HG03103 (cell line): ENCODE measurements around the gene CHMP3.
"Not testable (repeated sequence)": the region's sequence is repeated elsewhere in the genome, so short reads cannot be mapped to it uniquely, and the experiment has no call there.

ENCODE experiments used
- ATAC-seq: cut with Tn5 transposase; IDR thresholded peaks from one replicate; pipeline ENCODE4 v1.9.1; 2021; ENCODE audit warnings: low read depth; ENCODE audit not compliant: unreplicated experiment

CHMP3 gene

DNA sequence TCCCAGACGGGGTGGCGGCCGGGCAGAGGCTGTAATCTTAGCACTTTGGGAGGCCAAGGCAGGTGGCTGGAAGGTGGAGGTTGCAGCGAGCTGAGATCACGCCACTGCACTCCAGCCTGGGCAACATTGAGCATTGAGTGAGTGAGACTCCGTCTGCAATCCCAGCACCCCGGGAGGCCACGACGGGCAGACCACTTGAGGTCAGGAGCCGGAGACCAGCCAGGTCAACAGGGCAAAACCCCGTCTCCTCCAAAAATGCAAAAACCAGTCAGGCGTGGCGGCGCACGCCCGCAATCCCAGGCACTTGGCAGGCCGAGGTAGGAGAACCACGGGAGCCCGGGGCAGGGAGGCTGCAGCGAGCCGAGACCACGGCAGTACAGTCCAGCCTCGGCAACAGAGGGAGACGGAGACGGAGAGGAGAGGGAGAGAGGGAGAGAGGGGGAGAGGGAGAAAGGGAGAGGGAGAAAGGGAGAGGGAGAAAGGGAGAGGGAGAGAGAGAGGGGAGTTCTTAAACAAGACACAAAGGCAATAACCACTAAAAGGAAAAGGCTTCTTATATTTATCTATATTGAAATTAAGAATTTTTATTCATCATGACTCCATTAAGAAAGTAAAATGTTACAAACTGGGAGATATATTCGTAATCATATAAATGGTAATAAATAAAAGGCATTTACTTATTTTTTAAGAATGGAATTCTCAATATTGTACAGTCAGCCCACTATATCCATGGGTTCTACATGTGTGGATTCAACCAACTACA is 13.1 kb downstream of the CHMP3 start:
- not testable (repeated sequence) for ATAC-seq

DNA sequence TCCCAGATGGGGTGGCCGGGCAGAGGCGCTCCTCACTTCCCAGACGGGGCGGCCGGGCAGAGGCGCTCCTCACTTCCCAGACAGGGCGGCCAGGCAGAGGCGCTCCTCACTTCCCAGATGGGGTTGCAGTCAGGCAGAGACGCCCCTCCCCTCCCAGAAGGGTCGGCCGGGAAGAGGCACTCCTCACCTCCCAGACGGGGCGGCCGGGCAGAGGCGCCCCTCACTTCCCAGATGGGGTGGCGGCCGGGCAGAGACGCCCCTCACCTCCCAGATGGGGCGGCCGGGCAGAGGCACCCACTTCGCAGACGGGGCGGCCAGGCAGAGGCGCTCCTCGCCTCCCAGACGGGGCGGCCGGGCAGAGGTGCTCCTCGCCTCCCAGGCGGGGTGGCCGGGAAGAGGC is 13.8 kb downstream of the CHMP3 start:
- not testable (repeated sequence) for ATAC-seq

DNA sequence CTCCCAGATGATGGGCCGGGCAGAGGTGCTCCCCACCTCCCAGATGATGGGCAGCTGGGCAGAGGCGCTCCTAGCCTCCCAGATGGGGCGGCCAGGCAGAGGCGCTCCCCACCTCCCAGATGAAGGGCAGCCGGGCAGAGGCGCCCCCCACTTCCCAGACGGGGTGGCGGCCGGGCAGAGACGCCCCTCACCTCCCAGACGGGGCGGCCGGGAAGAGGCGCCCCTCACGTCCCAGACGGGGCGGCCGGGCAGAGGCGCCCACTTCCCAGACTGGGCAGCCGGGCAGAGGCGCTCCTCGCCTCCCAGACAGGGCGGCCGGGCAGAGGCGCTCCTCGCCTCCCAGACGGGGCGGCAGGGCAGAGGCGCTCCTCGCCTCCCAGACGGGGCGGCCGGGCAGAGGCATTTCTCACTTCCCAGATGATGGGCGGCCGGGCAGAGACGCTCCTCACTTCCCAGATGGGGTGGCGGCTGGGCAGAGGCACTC is 14.3 kb downstream of the CHMP3 start:
- not testable (repeated sequence) for ATAC-seq

DNA sequence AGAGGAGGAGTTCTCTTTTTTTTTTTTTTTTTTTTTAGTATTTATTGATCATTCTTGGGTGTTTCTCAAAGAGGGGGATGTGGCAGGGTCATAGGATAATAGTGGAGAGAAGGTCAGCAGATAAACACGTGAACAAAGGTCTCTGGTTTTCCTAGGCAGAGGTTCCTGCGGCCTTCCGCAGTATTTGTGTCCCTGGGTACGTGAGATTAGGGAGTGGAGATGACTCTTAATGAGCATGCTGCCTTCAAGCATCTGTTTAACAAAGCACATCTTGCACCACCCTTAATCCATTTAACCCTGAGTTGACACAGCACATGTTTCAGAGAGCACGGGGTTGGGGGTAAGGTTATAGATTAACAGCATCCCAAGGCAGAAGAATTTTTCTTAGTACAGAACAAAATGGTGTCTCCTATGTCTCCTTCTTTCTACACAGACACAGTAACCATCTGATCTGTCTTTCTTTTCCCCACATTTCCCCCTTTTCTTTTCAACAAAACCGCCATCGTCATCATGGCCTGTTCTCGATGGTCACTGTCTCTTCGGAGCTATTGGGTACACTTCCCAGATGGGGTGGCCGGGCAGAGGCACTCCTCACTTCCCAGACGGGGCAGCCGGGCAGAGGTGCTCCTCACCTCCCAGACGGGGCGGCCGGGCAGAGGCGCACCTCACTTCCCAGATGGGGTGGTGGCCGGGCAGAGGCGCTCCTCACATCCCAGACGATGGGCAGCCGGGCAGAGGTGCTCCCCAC is 14.9 kb downstream of the CHMP3 start:
- not testable (repeated sequence) for ATAC-seq

DNA sequence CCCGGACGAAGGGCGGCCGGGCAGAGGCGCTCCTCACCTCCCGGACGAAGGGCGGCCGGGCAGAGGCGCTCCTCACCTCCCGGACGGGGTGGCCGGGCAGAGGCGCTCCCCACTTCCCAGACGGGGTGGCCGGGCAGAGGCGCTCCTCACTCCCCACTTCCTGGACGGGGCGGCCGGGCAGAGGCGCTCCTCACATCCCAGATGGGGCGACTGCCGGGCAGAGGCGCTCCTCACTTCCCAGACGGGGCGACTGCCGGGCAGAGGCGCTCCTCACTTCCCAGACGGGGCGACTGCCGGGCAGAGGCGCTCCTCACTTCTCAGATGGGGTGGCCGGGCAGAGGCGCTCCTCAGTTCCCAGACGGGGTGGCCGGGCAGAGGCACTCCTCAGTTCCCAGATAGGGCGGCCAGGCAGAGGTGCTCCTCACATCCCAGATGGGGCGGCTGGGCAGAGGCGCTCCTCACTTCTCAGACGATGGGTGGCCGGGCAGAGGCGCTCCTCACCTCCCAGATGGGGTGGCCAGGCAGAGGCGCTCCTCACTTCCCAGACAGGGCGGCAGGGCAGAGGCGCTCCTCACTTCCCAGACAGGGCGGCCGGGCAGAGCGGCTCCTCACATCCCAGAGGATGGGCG is 17.8 kb downstream of the CHMP3 start:
- ATAC-seq = not testable (repeated sequence)

DNA sequence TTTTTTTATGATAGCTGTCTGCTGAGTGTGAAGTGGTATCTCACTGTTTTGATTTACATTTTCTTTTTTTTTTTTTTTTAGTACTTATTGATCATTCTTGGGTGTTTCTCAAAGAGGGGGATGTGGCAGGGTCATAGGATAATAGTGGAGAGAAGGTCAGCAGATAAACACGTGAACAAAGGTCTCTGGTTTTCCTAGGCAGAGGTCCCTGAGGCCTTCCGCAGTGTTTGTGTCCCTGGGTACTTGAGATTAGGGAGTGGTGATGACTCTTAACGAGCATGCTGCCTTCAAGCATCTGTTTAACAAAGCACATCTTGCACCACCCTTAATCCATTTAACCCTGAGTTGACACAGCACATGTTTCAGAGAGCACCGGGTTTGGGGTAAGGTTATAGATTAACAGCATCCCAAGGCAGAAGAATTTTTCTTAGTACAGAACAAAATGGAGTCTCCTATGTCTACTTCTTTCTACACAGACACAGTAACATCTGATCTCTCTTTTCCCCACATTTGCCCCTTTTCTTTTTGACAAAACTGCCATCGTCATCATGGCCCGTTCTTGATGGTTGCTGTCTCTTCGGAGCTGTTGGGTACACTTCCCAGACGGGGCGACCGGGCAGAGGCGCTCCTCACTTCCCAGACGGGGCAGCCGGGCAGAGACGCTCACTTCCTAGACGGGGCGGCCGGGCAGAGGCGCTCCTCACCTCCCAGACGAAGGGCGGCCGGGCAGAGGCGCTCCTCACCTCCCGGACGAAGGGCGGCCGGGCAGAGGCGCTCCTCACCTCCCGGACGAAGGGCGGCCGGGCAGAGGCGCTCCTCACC is 18.8 kb downstream of the CHMP3 start:
- ATAC-seq = not testable (repeated sequence)

DNA sequence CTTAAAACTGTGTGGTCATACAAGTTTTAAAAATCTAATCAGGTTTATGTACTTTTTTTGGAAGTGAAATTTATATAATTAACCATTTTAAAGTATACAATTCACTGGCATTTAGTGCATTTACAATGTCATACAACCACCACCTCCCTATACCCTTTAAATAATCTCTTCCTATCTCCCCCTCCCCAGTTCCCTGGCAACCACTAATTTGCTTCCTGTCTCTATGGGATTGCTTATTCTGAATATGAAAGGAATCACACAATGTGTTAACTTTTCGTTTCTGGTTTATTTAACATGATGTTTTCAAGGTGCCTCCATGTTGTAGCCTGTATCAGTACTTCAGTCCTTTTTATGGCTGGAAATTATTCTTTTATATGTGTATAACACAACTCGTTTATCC is 19.4 kb downstream of the CHMP3 start:
- ATAC-seq = no peak

DNA sequence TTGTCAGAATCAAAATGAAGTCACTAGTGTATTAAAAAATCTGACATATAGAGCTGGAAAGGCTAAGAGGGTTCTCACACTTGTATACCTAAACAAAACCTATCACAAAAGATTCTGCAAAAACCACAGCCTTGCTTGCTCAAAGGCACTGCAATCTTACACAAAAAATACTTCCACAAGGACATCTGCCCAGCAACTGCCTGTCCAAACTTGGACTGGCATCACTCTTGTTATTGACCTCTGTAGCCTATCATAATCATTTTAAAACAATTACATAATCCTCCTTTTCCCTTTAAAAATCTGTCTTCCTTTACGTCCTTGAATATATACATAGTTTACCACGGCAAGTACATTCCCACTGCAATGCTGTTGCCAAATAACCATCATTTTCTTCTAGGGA is 19.9 kb downstream of the CHMP3 start:
- ATAC-seq = no peak

DNA sequence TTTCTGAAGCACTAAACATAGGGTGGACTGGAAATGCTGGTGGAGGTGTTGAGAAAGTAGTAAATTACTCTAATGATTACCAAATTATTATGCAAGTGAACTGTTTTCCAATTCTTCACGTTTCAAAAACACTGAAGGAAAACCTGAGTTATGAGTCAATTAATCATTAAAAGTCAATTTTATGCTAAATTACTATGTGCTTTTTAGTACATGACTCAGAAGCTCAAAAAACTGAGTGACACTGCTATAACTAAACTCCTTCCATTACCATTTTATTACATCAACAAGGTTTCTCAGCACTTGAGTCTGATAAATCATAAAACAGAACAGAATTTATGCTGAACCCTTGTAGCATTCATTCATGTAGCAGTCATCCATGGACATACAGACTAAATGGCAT is 20.4 kb downstream of the CHMP3 start:
- ATAC-seq = no peak

DNA sequence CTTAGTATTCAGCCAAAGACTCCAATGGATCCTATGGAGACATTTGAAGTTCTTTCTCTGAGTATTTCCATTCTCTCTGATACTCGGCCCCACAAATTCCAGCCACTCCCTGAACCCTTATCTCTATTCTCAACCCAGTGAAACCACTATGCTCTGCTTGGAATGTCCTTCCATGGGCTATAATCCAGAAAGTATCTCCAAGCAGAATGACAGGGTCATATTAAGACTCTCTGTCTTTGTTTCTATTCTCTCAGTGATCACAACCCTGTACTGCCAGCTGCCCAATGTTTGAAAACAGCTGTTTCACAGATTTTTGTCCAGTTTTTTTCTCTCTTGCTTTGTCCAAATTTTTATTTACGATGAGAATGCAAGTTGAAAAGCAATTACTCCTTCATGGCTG is 21.9 kb downstream of the CHMP3 start:
- ATAC-seq = no peak

DNA sequence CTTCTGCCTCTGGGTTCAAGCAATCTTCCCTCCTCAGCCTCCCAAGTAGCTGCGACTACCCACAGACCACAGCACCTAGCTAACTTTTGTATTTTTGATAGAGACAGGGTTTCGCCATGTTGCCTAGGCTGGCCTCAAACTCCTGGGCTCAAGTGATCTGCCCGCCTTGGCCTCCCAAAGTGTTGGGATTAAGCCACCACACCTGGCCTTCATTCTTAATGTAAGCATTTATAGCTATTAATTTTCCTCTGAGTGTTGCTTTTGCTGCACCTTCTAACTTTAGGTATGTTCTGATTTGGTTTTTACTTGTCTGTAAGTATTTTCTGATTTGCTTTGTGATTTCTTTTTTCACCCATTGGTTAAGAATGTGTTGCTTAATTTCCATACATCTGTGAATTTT is 29.7 kb downstream of the CHMP3 start:
- no peak for ATAC-seq

DNA sequence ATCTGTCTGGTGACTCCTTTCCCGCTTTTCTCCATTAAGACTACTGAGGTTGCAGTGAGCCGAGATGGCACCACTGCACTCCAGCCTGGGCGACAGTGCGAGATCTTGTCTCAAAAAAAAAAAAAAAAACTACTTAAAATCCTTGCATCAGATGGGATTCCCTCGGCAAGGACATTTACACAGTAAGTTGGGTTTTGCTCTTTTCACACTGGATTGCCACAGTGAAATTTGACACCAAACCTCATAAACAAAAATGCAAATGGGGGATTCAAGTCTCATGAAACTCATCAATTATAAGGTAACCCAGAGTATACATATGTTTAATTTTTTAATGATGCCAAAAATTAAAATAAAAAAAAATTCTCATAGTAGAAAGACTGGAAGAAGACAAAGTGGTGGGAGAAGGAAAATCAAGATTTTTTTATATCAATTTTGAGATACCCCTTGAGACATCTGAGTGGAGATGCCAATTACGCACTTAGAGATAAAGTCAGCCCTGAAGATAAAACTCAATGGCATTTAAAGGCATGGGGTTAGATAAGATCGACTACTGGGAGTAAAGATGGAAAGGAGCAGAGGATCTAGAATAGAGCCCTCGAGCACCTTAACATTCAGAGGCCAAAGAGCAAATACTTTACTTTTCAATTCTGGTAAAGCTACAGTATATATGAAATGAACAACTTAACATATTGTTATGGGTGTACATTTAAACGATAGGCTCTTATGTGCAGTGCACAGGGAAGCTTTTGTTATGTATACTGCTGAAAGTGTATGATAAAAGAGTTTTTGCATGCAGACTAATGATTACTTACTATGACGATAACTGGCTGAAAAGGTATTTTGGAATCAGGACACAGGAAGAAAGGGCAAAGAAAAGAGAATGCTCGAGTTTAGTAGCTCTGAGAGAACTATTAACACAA is 37.6 kb downstream of the CHMP3 start:
- ATAC-seq = no peak

DNA sequence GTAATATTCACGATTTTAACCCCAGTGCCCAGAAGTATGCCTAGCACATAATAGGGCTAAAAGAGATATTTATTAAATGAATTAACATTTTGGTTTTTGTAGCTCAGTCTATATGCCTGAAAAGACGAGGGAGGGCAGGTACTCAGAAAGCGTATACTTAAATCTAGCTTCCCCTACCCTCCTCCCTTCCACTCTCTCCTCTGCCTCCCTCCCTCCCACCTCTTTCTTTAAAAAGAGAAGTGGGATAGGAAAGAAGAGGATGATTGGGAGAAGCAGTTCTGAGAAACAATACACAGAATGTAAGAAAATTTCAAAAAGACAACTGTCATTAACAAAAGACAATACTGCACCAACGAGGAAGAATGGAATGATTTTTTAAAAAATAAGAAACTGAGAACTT is 39.8 kb downstream of the CHMP3 start:
- no peak for ATAC-seq

DNA sequence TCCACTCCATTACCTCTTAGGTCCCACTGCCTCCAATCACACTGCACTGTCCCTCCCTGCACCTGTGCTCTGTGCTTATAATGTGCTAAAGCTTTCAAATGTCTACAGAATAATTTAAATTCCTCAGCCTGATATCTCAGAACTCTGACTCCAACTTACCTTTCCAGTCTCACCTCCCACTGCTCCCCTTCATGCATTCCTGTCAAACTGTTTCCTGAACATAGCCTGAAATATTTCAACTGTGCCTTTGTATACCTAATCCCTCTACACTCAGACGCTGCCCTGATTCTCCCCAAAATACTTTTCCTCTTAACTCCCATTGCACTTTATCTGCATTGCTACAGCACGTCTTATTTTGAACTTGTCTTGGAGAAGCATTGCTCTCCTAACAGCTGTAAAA is 40.5 kb downstream of the CHMP3 start:
- ATAC-seq = no peak

DNA sequence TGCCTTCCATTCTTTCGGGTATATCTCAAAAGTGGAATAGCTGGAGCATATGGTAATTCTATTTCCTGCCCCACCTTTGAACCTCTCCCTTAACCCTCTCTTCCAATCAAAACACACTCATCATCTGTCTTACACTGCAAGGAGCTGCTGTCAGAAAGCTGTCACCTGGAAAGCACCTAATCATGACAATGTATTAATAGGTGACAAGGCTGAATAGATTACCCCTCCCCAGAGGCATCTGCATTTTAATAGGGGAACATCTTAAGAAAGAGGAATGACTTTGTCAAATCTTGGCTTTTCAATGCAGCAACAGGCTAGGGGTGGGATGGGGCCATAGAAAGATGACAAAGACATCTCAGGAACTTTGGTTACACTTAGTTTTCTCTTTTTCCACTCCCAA is 41.3 kb downstream of the CHMP3 start:
- no peak for ATAC-seq

DNA sequence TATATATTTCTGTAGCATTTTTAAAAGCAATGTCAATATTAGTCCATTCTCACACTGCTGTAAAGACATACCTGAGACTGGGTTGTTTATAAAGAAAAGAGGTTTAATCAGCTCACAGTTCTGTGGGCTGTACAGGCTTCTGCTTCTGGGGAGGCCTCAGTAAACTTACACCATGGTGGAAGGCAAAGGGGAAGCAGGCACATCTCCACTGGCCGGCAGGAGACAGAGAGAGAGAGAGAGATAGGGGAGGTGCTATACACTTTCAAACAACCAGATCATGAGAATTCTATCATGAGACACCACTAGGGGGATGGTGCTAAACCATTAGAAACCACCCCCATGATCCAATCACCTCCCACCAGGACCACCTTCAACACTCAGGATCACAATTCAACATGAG is 43.1 kb downstream of the CHMP3 start:
- ATAC-seq = no peak

DNA sequence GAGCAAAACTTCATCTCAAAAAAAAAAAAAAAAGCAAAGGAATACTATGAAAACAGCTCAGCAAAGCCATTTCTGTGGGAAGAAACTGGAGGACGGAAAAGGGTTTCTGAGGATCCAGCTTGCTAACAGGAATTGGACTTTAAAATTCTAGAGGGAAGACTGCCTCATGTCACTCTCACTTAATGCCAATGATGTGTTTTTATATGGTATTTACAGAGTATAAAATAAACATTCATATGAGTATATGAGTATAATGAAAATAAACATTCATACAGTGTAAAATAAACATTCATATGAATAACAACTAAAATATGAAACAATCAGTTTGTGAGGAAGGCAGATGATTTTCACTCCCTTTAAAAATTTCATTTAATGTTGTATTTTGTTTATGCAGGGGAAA is 43.9 kb downstream of the CHMP3 start:
- ATAC-seq = no peak

DNA sequence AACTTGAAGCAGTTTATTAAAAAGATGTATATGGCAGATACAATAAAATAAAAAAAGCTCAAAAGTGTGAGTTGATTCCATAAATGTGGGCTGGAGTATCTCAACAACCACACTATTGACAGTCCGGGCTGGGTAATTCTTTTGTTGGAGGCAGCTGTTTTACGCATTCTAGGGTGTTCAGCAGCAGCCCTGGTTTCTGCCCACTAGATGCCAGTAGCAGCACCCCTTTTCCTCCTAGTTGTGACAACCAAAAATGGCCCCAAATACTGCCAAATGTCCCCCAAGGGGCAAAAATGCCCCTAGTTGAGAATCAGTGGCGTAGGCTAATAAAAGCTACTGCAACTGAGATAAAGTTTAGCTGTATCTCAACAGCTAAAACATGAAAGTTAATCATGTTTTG is 44.8 kb downstream of the CHMP3 start:
- ATAC-seq = no peak

DNA sequence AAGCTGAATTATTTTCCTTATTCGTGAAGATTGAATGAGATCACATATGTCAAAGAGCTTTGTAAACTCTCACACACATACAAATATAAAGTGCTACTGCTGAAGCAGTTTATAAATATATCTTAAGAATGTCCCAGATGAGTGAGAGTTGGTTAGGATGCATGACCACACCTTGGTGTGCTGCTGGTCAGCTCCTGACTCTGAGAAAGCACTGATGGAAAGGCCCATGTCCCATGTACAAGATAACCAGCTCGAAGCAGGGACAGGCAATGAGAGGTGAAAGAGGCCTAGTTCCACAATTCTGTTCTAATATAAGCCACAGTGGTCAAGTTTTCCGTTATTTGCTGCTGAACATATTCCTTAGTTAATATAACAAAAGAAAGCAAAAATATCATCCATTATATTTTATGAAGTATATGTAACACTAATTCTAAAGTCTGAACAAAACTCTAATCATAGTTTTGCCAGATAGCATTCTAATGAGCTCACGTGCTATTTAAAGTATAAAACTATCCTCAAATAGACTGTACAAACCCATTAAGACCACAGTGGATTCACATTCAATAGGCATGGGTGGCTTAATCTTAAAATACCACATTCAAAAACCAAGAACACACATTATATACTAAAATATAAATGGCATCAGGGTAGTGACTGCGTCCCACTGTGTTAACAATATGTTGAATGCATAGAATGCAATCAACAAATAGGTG is 49.1 kb downstream of the CHMP3 start:
- no peak for ATAC-seq
